GM13976 (cell line): ENCODE measurements around the gene KIDINS220.
A peak's percentile ranks its signal among the peaks of the same experiment; 100 is the strongest.

ENCODE experiments used
- DNase-seq: peaks from one replicate; pipeline ENCODE4 v3.0.0; 2012; ENCODE audit warnings: low spot score
- in situ Hi-C: fragments of 300-500 bp; cut with MboI; formaldehyde crosslinking; loops from one replicate; pipeline ENCODE4 v1.12.0; 2022; ENCODE audit warnings: low sequenced_read_pairs, mixed read lengths, inconsistent platforms; ENCODE audit not compliant: unreplicated experiment
- TF ChIP-seq, protein P1 (sequence below): IDR thresholded peaks from 2 replicates; pipeline ENCODE4 v1.5.1; 2012; ENCODE audit warnings: borderline replicate concordance, mild to moderate bottlenecking; ENCODE audit not compliant: insufficient read depth; ENCODE audit errors: extremely low read depth, missing control alignments, control extremely low read depth

The KIDINS220 gene

GRCh38 chr2:8774371-8774770, 63.0 kb downstream of the KIDINS220 start:
- DNase-seq: no peak
- TF ChIP-seq, protein P1, sequence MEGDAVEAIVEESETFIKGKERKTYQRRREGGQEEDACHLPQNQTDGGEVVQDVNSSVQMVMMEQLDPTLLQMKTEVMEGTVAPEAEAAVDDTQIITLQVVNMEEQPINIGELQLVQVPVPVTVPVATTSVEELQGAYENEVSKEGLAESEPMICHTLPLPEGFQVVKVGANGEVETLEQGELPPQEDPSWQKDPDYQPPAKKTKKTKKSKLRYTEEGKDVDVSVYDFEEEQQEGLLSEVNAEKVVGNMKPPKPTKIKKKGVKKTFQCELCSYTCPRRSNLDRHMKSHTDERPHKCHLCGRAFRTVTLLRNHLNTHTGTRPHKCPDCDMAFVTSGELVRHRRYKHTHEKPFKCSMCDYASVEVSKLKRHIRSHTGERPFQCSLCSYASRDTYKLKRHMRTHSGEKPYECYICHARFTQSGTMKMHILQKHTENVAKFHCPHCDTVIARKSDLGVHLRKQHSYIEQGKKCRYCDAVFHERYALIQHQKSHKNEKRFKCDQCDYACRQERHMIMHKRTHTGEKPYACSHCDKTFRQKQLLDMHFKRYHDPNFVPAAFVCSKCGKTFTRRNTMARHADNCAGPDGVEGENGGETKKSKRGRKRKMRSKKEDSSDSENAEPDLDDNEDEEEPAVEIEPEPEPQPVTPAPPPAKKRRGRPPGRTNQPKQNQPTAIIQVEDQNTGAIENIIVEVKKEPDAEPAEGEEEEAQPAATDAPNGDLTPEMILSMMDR: no peak
- in situ Hi-C loops: no loop called here

- no peak for DNase-seq
- in situ Hi-C loops: no loop called here
- TF ChIP-seq, protein P1: no peak
Observed at GRCh38 chr2:8767324-8767723, 70.1 kb downstream of the KIDINS220 start.

DNA sequence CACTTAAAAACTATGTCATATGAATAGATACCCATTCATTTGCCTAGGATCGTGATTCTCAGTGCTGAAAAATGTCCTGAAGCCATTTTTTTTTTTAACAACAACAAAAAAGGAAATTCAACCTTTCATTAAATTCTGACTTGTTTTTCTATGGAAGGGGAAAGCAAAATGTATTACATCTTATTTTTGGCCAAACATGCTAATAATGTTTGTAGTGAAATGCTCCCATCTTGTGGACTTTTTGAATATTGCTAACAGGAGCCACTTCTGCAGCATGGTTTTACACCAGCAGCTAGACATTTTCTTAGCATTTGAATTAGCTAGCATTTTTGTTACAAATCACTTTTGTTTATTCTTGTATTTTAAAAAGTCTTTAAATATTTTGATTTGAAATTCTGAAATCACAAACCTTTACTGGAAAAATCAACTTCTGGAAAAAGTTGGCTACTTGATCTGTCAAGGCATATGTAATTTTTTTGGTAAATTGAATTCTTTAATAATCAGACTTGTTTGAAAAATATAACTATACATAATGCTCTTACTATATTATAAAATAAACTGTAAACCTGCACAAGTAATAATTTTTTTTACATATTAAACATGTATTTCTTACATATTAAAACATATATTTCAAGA, 75.8 kb downstream of the KIDINS220 start:
- peak; percentile 60 for DNase-seq
- in situ Hi-C loops: no loop called here
- TF ChIP-seq, protein P1: peak; percentile 33

- TF ChIP-seq, protein P1: no peak
- no peak for DNase-seq
- in situ Hi-C loops: no loop called here
Observed at GRCh38 chr2:8756716-8757115, 80.7 kb downstream of the KIDINS220 start.

- DNase-seq: no peak
- in situ Hi-C loops: no loop called here
- TF ChIP-seq, protein P1: no peak
Observed at GRCh38 chr2:8756230-8756629, 81.2 kb downstream of the KIDINS220 start.

GRCh38 chr2:8754106-8754776, 83.2 kb downstream of the KIDINS220 start:
- DNase-seq: no peak
- TF ChIP-seq, protein P1: no peak
- in situ Hi-C loops: no loop called here

- DNase-seq: peak; percentile 42
- in situ Hi-C loops: no loop called here
- TF ChIP-seq, protein P1: no peak
Observed at GRCh38 chr2:8753609-8754008, 83.8 kb downstream of the KIDINS220 start.
